ENCODE data around the gene MYO1D. TPM values are rescaled to one million over a fixed set of nuclear protein-coding genes. Genes with fewer than 3 reads are reported as not detected.

The MYO1D gene
- total RNA-seq, 1 donor from 2014 or later: 27.7 TPM

GRCh38 chr17:32913593-32913992 lies 36.7 kb upstream of the MYO1D start:
- H3K4me1 Mint-ChIP-seq: no peaks in the 10 kb centered on the region
- H3K9me3 Mint-ChIP-seq: no peaks in the 10 kb centered on the region
- no peaks in the 10 kb centered on the region for H3K27me3 Mint-ChIP-seq
- ChIA-PET CTCF (interaction anchor here (6.8 kb wide), 1 partner anchor 132 kb away, joined by 77 read pairs; no protein-coding TSS in a partner anchor), POLR2A (interaction anchor here (0.6 kb wide), 1 partner anchor 391 kb away, joined by 3 read pairs; no protein-coding TSS in a partner anchor)
- ATAC-seq (ENCODE audit: low read depth): no peak
- H3K36me3 Mint-ChIP-seq (ENCODE audit: low read depth): no peaks in the 10 kb centered on the region
- TF ChIP-seq CTCF (IDR thresholded peaks at IDR 0.05): no peak
- DNase-seq: no peak
- no peak overlapping the region for H3K27ac Mint-ChIP-seq
- intact Hi-C loops (cut with micrococcal nuclease): no loop called here
- no peak overlapping the region for H3K4me3 Mint-ChIP-seq

- no peak for ATAC-seq (ENCODE audit: low read depth)
- CTCF ChIA-PET: interaction anchor here (4.3 to 6.8 kb wide), 2 partner anchors 36 to 131 kb away, joined by 50 to 77 read pairs; partner anchors contain the start of gene MYO1D
- H3K4me3 Mint-ChIP-seq: no peak overlapping the region
Observed at GRCh38 chr17:32912218-32912897, 35.4 kb upstream of the MYO1D start.

GRCh38 chr17:32910769-32911168 lies 33.8 kb upstream of the MYO1D start:
- POLR2A ChIA-PET: interaction anchor here (2.0 kb wide), 1 partner anchor 34 kb away, joined by 11 read pairs; the partner anchor contains the start of gene MYO1D
- H3K9me3 Mint-ChIP-seq: no peaks in the 10 kb centered on the region
- intact Hi-C loops (cut with micrococcal nuclease): loop anchor here (1.0 kb wide), 2 partner anchors 33 to 127 kb away; partner anchors contain the start of gene MYO1D
- H3K4me1 Mint-ChIP-seq: no peaks in the 10 kb centered on the region
- no peak for TF ChIP-seq CTCF (IDR thresholded peaks at IDR 0.05)
- CTCF ChIA-PET: interaction anchor here (1.3 to 6.8 kb wide), 5 partner anchors 8 to 130 kb away, joined by 3 to 77 read pairs (median 4); partner anchors contain the start of gene MYO1D
- H3K27me3 Mint-ChIP-seq: peaks cover 7% of the 10 kb centered on the region
- DNase-seq (no peak), ATAC-seq (ENCODE audit: low read depth) (no peak)
- no peaks in the 10 kb centered on the region for H3K36me3 Mint-ChIP-seq (ENCODE audit: low read depth)
- H3K27ac Mint-ChIP-seq: no peak overlapping the region
- no peak overlapping the region for H3K4me3 Mint-ChIP-seq

More at GRCh38 chr17:32912218-32912897, 35.4 kb upstream of the MYO1D start:
- H3K4me1 Mint-ChIP-seq: no peaks in the 10 kb centered on the region
- intact Hi-C loops (cut with micrococcal nuclease): no loop called here
- POLR2A ChIA-PET: no interaction called here
- TF ChIP-seq CTCF (IDR thresholded peaks at IDR 0.05): no peak
- no peaks in the 10 kb centered on the region for H3K36me3 Mint-ChIP-seq (ENCODE audit: low read depth)
- H3K27me3 Mint-ChIP-seq: no peaks in the 10 kb centered on the region
- H3K27ac Mint-ChIP-seq: no peak overlapping the region
- DNase-seq: no peak
- no peaks in the 10 kb centered on the region for H3K9me3 Mint-ChIP-seq

- ATAC-seq (ENCODE audit: low read depth) (peak; percentile 91), DNase-seq (peak; percentile 22)
- H3K4me3 Mint-ChIP-seq: no peak overlapping the region
- no peak overlapping the region for H3K27ac Mint-ChIP-seq
- H3K9me3 Mint-ChIP-seq: no peaks in the 10 kb centered on the region
- POLR2A ChIA-PET: interaction anchor here (2.0 kb wide), 1 partner anchor 33 kb away, joined by 11 read pairs; the partner anchor contains the start of gene MYO1D
- H3K4me1 Mint-ChIP-seq: no peaks in the 10 kb centered on the region
- CTCF ChIA-PET: interaction anchor here (0.5 to 6.8 kb wide), 16 partner anchors 9 to 250 kb away, joined by 3 to 77 read pairs (median 4); partner anchors contain the start of gene MYO1D
- no peaks in the 10 kb centered on the region for H3K36me3 Mint-ChIP-seq (ENCODE audit: low read depth)
- H3K27me3 Mint-ChIP-seq: peaks cover 12% of the 10 kb centered on the region
- intact Hi-C loops (cut with micrococcal nuclease): loop anchor here (1.0 kb wide), 2 partner anchors 33 to 127 kb away; partner anchors contain the start of gene MYO1D
- TF ChIP-seq CTCF (IDR thresholded peaks at IDR 0.05): no peak
Observed at GRCh38 chr17:32909787-32910369, 33.0 kb upstream of the MYO1D start.

- CTCF ChIA-PET: interaction anchor here (1.2 to 6.8 kb wide), 3 partner anchors 30 to 248 kb away, joined by 3 to 77 read pairs (median 9); partner anchors contain the start of gene MYO1D
- H3K36me3 Mint-ChIP-seq (ENCODE audit: low read depth): no peaks in the 10 kb centered on the region
- H3K4me3 Mint-ChIP-seq: no peak overlapping the region
- TF ChIP-seq CTCF (IDR thresholded peaks at IDR 0.05): no peak
- ATAC-seq (ENCODE audit: low read depth) (no peak), DNase-seq (no peak)
- no peaks in the 10 kb centered on the region for H3K9me3 Mint-ChIP-seq
- H3K27ac Mint-ChIP-seq: no peak overlapping the region
- intact Hi-C loops (cut with micrococcal nuclease): no loop called here
- H3K27me3 Mint-ChIP-seq: peaks cover 23% of the 10 kb centered on the region
- no peaks in the 10 kb centered on the region for H3K4me1 Mint-ChIP-seq
- POLR2A ChIA-PET: interaction anchor here (1.0 kb wide), 1 partner anchor 124 kb away, joined by 3 read pairs; no protein-coding TSS in a partner anchor
Observed at GRCh38 chr17:32907583-32907982, 30.7 kb upstream of the MYO1D start.

Measured in activated B cell treated with CpG ODN at 0.5 μM for 24 hours (primary cell).